GM06990 (cell line): ENCODE results near the gene ADAMTS17.

Source experiments
- DNase-seq: peaks from one replicate; pipeline ENCODE4 v3.0.0-alpha.2; 2011; ENCODE audit not compliant: insufficient read length; ENCODE audit errors: extremely low read depth
- H3K27me3 ChIP-seq: replicated peaks from 2 replicates; pipeline ENCODE4 v1.6.0; 2011; ENCODE audit warnings: low read length; ENCODE audit not compliant: control insufficient read depth, insufficient read depth
- H3K36me3 ChIP-seq: 2 replicates; pipeline ENCODE4 v1.5.1; 2011; ENCODE audit warnings: low read length; ENCODE audit not compliant: control insufficient read depth, insufficient read depth
- H3K4me3 ChIP-seq: replicated peaks from 2 replicates; pipeline ENCODE4 v1.5.1; 2011; ENCODE audit warnings: low read depth, mild to moderate bottlenecking, control low read depth, low read length
- TF ChIP-seq, protein P1 (sequence below): IDR thresholded peaks from 2 replicates; pipeline ENCODE4 v1.5.1; 2011; ENCODE audit warnings: low read length, control low read depth, mild to moderate bottlenecking, inconsistent platforms; ENCODE audit not compliant: insufficient read depth, poor library complexity, severe bottlenecking

Gene ADAMTS17

GRCh38 chr15:100143378-100143777 lies 198.4 kb downstream of the ADAMTS17 start:
- DNase-seq, result no peak
- H3K27me3 ChIP-seq, result no peaks in the 10 kb centered on the region
- no peaks in the 10 kb centered on the region for H3K36me3 ChIP-seq
- TF ChIP-seq, protein P1, sequence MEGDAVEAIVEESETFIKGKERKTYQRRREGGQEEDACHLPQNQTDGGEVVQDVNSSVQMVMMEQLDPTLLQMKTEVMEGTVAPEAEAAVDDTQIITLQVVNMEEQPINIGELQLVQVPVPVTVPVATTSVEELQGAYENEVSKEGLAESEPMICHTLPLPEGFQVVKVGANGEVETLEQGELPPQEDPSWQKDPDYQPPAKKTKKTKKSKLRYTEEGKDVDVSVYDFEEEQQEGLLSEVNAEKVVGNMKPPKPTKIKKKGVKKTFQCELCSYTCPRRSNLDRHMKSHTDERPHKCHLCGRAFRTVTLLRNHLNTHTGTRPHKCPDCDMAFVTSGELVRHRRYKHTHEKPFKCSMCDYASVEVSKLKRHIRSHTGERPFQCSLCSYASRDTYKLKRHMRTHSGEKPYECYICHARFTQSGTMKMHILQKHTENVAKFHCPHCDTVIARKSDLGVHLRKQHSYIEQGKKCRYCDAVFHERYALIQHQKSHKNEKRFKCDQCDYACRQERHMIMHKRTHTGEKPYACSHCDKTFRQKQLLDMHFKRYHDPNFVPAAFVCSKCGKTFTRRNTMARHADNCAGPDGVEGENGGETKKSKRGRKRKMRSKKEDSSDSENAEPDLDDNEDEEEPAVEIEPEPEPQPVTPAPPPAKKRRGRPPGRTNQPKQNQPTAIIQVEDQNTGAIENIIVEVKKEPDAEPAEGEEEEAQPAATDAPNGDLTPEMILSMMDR, result no peak
- H3K4me3 ChIP-seq, result no peak overlapping the region

GRCh38 chr15:100141311-100142001 lies 200.3 kb downstream of the ADAMTS17 start:
- no peak overlapping the region for H3K4me3 ChIP-seq

GRCh38 chr15:100140527-100141308 lies 201.1 kb downstream of the ADAMTS17 start:
- Histone ChIP-seq H3K4me3 (no peak overlapping the region), H3K27me3 (no peaks in the 10 kb centered on the region), H3K36me3 (no peaks in the 10 kb centered on the region)
- no peak for DNase-seq
- TF ChIP-seq, protein P1, result no peak

More at GRCh38 chr15:100141311-100142001, 200.3 kb downstream of the ADAMTS17 start:
- no peaks in the 10 kb centered on the region for H3K36me3 ChIP-seq
- DNase-seq, result no peak
- TF ChIP-seq, protein P1, result no peak
- no peaks in the 10 kb centered on the region for H3K27me3 ChIP-seq

DNA sequence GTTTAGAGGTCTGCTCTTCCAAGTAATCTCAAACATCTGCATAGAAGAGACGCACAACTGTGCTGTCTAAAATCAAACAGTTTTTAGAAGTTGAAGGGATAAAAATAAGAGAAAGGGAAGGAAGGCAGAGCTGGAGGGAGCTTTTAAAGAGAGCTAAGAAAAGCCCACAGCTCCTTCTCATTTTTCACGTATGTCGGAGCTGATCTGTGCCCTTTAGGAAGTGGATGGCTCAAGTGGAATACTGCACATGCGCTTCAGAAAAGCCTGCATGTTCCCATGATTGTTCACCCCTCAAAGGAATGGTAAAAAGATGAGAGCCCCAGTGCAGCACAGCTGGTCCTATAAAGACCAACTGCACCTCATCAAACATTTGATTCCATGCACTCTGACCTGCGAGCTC lies 207.2 kb downstream of the ADAMTS17 start:
- Histone ChIP-seq H3K36me3 (no peaks in the 10 kb centered on the region), H3K4me3 (no peak overlapping the region), H3K27me3 (peaks cover 2% of the 10 kb centered on the region)
- DNase-seq, result no peak
- TF ChIP-seq, protein P1, result no peak

- H3K4me3 ChIP-seq, result no peak overlapping the region
- no peaks in the 10 kb centered on the region for H3K36me3 ChIP-seq
- DNase-seq, result no peak
- TF ChIP-seq, protein P1, result no peak
- peaks cover 2% of the 10 kb centered on the region for H3K27me3 ChIP-seq
These were observed 207.6 kb downstream of the ADAMTS17 start for GRCh38 chr15:100134089-100134583.
